ENCODE results near the gene CBL.

Gene CBL

DNA sequence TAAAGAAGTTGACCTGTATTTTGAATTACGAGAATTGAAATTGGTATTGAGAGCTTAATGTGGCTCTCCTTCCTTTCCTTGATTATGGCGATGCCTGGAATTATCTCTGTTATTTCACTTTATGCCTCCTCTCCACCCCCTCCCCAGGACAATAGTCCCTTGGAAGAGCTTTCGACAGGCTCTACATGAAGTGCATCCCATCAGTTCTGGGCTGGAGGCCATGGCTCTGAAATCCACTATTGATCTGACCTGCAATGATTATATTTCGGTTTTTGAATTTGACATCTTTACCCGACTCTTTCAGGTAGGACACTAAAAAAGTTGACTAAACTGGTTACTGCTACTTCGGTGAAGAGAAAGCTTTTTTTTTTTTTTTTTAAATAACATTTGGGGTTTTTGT, 67.6 kb downstream of the CBL start:
- no peak for DNase-seq (ENCODE audit: low read depth)

DNA sequence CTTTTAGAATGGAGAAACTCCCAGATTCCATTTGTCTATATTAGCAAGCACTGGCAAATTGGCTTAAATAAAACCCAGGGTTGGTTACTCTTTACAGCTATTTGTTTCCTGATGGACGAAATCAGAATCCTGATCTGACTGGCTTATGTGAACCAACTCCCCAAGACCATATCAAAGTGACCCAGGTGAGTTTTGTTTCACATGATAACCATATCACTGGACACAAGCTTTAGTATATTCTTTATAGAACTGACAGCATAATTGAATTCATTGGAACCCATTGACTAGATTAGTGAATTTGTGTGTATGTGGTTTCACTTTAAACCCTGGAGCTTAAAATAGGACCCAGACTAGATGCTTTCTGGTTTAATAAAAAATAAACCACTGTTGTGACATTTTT, 71.5 kb downstream of the CBL start:
- no peak for DNase-seq (ENCODE audit: low read depth)

DNA sequence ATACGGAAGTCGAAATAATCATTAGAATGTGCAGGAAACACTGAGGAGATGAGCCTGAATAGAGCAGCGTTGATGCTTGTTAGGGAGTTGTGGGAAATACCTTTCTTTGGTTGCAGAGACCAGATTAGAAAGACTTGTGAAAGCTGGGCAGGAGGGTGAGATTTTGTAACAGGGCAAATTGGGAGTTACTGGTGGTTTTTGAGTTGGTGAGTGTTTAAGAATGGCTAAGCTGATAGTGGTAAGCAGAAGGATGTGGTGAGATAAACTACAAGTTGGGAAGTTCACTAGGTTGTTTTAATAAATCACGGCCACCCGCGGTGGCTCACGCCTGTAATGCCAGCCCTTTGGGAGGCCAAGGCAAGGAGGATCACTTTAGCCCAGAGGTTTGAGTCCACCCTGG, 76.4 kb downstream of the CBL start:
- DNase-seq (ENCODE audit: low read depth) = no peak

DNA sequence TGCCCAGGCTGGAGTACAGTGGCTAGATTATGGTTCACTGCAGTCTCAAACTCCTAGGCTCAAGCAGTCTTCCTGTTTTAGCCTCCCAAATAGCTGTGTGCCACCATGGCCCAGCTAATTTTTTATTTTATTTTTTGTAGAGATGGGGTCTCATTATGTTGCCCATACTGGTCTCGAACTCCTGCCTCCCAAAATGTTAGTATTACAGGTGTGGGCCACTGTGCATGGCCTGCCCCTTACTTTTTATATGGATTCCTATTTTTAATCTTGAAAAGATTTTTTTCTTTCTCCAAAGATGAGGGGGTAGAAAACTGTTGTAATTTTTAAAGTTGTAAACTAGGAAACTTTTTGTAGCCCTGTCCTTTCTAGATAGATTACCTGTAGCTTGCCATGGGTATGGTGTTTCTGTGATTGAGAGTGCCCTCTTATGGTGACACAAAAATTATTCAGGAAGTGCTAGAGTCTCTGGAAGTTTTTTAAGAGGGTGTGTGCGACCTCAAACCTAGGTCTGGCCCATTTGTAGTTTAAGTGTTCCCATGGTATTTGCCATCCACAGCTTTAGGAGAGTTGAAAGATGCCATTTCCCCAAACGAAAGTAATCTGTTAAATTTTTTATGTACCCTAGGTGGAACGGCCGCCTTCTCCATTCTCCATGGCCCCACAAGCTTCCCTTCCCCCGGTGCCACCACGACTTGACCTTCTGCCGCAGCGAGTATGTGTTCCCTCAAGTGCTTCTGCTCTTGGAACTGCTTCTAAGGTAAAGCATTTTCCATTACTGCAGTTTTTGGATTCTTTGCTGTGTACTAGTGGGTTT, 78.4 kb downstream of the CBL start:
- no peak for DNase-seq (ENCODE audit: low read depth)

DNA sequence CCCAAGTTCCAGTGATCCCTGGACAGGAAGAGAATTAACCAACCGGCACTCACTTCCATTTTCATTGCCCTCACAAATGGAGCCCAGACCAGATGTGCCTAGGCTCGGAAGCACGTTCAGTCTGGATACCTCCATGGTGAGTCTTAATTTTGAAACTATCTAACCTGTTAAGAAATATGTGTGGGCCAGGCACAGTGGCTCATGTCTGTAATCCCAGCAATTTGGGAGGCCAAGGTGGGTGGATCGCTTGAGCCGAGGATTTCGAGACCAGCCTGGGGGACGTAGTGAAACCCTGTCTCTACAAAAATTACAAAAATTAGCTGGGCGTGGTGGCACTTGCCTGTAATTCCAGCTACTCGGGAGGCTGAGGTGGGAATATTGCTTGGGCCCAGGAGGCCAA, 79.3 kb downstream of the CBL start:
- DNase-seq (ENCODE audit: low read depth) = no peak

DNA sequence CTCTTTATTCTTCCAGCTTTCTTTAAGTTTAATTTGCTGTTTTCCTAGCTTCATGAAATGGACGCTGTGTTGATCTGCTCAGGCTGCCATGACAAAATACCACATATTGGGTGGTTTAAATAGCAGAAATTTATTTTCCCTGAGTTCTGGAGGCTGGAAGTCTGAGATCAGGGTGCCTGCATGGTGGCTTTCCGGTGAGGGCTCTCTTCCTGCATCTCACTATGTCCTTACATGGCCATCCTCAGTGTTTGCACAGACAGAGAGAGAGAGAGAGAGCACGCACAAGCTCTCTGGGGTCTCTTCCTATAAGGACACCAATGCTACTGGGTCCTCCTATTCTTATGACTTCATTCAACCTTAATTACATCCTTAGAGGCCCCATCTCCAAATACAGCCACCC, 82.1 kb downstream of the CBL start:
- DNase-seq (ENCODE audit: low read depth) = no peak

DNA sequence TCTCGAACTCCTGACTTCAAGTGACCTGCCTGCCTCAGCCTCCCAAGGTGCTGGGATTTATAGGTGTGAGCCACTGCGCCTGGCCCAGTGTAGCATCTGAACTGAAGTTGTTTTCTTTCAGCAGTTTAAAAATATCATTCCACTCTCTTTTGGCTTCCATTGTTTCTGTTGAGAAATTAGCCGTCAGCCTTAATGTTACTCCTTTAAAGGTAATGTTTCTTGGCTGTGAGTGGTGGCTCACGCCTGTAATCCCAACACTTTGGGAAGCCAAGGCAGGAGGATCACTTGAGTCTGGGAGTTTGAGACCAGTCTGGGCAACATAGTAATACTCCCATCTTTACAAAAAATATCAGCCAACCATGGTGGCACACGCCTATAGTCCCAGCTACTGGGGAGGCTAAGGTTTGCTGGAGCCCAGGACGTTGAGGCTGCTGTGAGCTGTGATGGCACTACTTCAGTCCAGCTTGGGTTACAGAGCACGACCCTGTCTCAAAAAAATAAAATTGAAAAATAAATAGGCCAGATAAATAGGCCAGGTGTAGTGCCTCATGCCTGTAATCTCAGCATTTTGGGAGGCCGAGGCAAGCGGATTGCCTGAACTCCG, 84.9 kb downstream of the CBL start:
- DNase-seq (ENCODE audit: low read depth) = no peak

DNA sequence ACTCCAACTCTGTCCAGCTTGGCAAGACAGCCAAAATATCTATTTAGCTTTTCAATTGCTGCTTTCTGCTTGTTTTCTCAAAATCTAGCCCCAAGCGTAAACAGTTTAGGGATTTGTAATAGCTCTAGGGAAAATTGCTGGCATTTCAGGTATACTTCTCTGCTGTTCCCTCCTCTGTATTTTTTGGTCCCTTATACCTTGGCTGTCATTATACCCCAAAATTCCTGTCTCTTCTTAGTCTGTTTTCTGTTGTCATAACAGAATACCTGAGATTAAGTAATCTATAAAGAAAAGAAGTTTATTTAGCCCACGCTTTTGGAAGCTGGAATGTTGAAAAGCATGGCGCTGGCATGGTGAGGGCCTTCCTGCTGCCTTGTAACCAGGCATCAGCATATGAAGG, 87.3 kb downstream of the CBL start:
- no peak for DNase-seq (ENCODE audit: low read depth)

DNA sequence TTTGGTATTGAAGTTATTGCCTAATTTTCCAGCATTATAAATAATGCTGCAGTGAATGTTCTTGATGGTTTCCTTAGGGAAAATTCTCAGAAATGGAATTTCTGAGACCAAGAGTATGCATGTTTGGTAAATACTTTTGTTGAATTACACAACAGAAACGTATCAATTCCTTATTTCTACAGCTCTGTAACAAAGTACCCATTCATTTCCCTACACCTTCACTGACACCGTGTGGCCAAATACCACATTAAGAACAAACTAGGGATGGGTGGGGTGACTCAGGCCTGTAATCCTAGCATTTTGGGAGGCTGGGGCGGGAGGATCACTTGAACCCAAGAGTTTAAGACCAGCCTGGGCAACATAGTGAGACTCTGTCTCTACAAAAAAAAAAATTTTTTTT, 89.0 kb downstream of the CBL start:
- no peak for DNase-seq (ENCODE audit: low read depth)

DNA sequence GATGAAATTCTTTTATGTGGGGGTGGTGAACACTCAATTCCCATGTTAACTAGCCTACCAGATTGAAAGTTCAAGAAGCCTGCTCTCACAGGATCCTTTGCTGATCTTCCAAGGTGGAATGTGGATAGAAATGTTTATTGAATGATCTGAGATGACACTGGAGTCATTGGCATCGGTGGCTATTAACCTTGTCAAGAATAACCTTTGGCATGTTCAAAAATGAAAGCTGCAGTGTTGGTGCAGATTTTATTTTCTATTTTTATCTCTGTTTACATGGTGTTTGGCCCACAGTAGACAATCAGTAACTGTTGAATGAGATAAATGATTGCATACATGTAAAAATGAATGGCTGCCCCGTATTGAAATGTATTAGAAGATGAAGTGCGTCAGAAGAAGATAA, 91.8 kb downstream of the CBL start:
- DNase-seq (ENCODE audit: low read depth) = no peak

DNA sequence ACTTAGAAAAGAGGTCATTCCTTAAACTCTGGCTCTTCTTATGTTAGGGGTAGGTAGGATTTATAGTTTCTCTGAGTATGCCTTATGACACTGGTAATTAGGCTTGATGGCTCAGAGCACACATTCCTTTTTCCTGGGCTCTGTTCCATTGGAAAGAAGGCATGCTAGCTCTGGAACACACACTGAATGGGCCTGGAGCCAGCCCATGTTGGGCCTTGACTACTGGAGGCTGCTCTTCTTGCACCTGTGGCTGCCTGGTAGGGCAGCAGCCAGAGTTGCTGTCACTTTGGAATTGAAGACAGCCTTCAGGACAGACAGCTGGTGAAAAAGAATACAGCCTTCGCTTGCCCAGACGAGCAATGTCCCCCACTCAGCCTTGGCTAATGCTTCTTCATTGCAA, 92.6 kb downstream of the CBL start:
- DNase-seq (ENCODE audit: low read depth) = no peak

DNA sequence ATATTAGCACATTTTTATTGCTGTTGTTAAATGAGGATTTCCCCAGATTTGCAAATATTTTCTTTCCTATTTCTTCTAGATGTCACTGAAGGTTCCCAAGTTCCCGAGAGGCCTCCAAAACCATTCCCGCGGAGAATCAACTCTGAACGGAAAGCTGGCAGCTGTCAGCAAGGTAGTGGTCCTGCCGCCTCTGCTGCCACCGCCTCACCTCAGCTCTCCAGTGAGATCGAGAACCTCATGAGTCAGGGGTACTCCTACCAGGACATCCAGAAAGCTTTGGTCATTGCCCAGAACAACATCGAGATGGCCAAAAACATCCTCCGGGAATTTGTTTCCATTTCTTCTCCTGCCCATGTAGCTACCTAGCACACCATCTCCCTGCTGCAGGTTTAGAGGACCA, 93.3 kb downstream of the CBL start:
- no peak for DNase-seq (ENCODE audit: low read depth)

DNA sequence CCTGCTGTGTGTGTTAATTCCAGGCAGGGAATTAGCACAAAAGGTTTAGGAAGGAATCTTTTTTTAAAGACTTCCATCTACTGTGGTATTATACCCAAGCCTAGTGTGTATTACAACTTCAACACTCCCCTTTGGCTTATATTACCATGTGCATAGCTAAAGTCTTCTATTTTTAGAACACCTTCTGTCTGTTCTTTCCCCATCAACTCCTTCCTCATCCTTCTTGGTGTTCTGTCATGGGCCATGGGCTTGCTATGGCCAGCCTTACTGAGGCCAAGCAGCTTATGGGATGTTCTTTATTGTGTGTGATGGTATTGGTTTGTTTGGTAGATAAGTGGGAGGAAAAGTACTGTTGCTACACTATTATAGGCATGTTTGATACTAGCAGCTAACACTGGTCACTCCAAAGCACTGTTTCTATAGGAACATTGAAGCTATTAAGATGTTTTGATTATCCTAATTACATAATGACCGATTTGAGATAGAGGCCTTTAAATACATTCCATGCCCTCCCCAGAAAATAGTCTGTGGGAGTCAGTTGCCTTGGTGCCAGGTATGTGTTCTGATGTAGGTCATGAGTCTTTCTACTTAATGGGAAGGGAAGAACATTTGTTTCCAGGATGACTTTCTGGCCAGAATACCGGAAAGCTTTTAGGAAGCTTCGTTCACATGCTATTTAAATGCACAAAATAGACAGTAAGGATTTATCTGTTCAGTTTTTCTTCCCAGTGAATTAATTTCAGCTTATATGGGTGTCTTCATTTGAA, 94.2 kb downstream of the CBL start:
- DNase-seq (ENCODE audit: low read depth) = no peak

DNA sequence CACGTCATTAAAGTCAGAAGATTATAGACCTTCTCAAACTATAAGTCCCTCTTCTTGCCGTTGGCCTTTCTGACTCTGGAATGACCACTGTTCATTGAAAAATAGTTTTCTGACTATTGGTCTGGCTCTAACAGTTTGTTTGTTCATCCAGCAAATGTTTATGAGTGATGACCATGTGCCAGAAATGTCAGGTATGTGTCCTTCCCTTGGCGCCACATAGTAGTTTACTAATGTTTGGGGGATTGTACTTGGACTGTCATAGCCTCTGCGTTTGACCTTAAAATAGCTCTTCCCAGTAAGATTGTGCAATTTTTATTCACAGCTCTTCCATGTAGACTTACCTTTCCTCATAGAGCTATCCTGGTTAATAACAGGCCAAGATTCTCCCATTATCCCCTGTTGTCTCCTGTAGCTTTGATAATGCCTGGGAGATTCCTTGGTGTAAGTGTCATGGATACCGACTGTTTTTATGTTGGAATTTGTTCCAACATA, 97.1 kb downstream of the CBL start:
- DNase-seq (ENCODE audit: low read depth) = no peak

DNA sequence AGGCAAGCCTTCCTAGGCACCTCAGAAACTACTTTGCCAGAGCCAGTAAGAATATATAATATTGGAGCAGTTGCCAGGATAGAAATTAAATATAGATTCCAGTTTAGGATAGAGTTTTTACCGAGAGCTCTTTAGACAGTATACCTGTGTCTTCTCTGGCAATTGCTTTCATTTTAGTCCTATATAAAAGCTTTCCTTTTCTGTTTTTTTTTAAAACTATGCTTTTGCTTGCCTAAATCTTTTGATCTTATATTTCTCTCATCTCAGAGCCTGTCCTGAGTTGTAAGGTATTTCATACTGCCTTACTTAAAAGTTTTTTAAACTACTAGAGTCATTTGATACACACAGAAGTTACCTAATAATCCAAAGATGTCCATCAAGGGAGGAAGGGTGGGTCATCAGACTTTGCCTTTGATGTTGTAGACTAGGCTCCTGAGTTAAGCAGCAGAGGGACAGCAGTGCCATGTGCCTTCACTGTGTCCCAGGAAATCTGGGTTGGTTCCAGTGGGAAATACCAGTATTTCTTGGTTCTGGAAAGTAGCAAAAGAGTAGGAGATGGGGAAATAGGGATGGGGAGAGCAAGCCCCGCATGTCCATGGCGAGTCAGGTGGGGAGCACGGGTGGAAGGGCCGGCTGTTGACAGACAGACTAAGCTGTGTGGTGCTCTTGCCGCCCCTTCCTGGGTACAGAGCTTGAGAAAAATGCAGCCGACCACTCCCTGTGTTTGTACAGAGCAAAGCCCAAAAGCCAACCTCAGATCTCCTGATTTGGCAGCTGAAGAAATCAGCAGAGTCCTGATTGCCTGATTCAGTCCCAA, 99.6 kb downstream of the CBL start:
- DNase-seq (ENCODE audit: low read depth) = no peak

DNA sequence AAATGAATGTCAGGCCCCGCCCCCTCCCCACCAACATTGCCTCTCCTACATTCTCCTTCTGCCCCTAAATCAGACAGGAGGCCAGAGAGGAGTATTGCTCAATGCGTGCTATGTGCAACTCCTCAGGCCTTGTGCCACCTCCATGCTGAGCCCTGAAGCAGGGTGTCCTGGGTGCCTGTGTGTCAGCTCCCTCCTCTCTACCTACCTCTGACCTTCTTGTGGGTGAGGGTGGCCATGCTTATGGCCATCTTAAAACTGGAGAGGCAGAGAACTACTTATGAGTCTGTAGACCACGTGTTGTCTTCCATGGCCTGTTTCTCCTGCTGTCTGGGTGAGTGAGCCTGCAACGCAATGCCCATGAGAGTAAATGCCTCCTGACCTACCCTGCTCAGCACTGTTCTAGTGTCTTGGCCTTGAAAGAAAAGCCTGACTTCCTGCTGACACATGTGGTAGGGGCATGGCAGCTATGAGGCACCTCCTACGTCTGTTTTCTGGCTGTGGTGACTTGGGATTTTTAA, 100.3 kb downstream of the CBL start:
- DNase-seq (ENCODE audit: low read depth) = no peak

DNA sequence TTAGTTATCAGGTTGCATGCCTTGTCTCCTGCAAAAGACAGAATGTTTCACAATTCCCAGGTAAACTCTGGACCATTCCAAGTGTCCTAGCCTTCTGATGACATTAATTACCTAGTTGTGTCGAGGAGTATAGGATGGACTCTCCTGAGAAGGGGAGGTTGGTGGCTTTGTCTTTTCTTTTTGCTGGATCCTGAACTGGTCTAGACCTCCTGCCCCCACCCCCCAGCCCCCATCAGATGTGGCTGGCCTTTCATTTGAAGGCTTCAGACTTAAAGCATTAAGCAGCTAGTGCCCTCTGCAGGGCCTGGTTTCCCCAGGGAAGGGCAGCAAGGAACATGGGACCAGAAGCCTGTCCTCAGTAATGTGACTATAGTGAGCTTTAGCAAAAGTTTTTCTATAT, 101.1 kb downstream of the CBL start:
- no peak for DNase-seq (ENCODE audit: low read depth)

DNA sequence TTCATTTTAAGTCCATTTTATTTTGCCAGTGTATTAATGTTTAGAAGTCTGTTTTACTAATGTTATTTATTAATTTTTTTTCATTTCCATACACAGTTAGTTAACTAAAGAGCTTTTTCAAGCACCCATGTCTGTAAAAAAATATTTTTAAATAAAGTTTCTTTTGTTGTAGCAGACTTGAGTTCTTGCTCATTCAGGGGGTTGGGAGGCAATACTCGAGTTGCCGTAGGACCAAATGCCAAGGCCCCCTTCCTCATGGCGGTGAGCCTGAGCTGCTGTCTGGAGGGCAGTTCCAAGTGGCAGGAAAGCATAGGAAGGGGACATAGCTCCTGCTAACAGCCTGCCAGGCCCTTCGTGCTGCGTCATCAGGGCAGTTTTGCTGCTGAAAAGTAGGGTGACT, 101.8 kb downstream of the CBL start:
- no peak for DNase-seq (ENCODE audit: low read depth)

DNA sequence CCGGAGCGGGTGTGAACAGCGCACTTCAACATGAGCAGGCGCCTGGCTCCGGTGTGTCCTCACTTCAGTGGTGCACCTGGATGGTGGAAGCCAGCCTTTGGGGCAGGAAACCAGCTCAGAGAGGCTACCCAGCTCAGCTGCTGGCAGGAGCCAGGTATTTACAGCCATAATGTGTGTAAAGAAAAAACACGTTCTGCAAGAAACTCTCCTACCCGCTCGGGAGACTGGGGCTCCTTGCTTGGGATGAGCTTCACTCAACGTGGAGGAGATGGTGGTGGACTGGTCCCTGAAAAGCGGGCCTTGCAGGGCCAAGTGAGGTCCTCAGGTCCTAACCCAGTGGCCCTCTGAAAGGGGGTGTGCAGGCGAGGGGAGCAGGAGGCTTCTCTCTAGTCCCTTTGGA, 103.3 kb downstream of the CBL start:
- no peak for DNase-seq (ENCODE audit: low read depth)

DNA sequence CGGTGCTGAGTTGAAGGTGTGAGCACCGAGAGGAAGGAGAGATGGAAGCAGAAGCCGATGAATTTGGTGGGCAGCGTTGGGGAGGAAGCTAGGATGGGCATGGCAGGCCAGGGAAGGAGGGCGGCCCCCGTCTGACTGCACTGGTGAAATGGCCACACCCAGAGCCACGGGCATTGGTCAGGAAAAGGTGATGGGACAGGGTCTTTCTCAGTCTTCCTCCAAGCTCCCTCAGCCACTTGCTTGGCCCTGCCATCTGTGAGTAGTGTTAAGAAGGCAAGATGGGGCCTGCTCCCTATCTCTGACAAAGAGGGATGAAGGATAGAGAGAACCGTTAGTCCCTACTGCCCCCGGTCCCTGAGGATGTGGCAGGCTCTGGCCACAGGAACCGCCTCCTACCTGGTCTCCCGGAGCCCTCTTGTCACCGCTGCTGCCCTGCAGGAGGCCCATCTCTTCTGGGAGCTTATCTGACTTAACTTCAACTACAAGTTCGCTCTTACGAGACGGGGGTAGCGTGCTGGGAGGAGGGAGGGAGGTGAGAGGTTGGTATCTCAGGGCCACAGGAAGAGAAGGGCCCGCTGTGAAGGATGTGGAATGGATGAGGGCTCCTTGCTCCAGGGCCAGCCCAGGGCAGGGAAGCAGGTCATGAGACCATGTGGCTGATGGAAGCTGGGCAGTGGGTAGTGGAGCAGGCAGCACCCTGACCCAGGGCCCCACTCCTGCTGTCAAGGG, 104.0 kb downstream of the CBL start:
- no peak for DNase-seq (ENCODE audit: low read depth)

DNA sequence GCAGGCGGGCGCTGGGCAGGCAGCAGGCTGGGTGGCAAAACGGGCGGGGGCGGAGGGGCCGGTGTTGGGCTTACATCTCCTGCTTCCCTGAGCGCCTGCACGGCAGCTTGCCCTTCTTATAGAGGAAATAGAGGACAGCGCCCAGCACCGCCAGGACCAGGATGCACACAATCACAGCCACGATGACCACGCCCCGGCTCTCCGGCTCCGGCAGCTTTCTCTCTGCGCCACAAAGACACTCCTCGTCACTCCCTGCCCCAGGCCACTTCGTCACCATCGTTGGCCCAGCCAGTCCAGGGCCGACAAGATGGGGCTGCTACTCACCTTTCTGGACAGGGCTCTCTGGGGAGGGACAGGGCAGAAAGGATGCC, 104.5 kb downstream of the CBL start:
- DNase-seq (ENCODE audit: low read depth) = no peak

Measured in stimulated activated CD8-positive, alpha-beta memory T cell treated with anti-CD3 and anti-CD28 coated beads, Interleukin-15, amount 100 ng/mL, for 24 hours (primary cell).